Epithelial cell of esophagus (primary cell): ENCODE results near the gene CHCHD4.

ENCODE experiments used
- DNase-seq: peaks from one replicate; pipeline ENCODE4 v3.0.0; 2010; ENCODE audit warnings: low read depth
- H3K4me3 ChIP-seq: 2 replicates; pipeline ENCODE4 v1.5.1; 2011; ENCODE audit warnings: mild to moderate bottlenecking, low read length, control low read depth
- CTCF ChIP-seq: IDR thresholded peaks from 2 replicates; pipeline ENCODE4 v1.5.1; 2011; ENCODE audit warnings: low read depth, mild to moderate bottlenecking, low read length, control low read depth, inconsistent platforms; ENCODE audit not compliant: insufficient read depth; ENCODE audit errors: missing control alignments

CHCHD4 gene

GRCh38 chr3:14162178-14162577 lies 37.5 kb upstream of the CHCHD4 start:
- no peak for DNase-seq
- H3K4me3 ChIP-seq: no peak overlapping the region
- no peak for TF ChIP-seq CTCF

GRCh38 chr3:14161282-14161681 lies 36.6 kb upstream of the CHCHD4 start:
- DNase-seq: no peak
- H3K4me3 ChIP-seq: no peak overlapping the region
- no peak for TF ChIP-seq CTCF

GRCh38 chr3:14159426-14159825 lies 34.8 kb upstream of the CHCHD4 start:
- no peak for TF ChIP-seq CTCF
- no peak overlapping the region for H3K4me3 ChIP-seq
- DNase-seq: no peak

DNA sequence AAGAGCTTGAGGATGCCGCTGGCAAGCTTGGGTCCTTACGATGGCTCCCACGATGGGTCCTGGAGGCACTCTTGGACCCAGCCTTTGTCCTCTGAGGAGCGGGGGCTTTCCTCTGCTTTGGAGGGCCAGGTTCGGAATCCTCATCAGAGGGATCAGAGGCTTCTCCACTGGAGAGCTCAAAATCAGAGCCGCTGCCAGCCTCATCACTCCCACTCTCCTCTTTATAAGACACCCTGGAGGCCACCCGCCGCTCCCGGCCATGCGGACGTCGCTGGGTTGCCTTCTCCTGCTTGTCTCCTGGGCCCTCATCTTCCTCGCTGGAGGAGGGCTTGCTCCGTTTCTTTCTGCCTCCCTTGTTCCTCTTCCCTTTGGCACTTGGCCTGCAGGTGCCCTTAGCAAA lies 33.7 kb upstream of the CHCHD4 start:
- TF ChIP-seq CTCF: no peak
- DNase-seq: no peak
- no peak overlapping the region for H3K4me3 ChIP-seq

- TF ChIP-seq CTCF: no peak
- no peak overlapping the region for H3K4me3 ChIP-seq
- DNase-seq: no peak
Measured at GRCh38 chr3:14157951-14158350, 33.3 kb upstream of the CHCHD4 start.

DNA sequence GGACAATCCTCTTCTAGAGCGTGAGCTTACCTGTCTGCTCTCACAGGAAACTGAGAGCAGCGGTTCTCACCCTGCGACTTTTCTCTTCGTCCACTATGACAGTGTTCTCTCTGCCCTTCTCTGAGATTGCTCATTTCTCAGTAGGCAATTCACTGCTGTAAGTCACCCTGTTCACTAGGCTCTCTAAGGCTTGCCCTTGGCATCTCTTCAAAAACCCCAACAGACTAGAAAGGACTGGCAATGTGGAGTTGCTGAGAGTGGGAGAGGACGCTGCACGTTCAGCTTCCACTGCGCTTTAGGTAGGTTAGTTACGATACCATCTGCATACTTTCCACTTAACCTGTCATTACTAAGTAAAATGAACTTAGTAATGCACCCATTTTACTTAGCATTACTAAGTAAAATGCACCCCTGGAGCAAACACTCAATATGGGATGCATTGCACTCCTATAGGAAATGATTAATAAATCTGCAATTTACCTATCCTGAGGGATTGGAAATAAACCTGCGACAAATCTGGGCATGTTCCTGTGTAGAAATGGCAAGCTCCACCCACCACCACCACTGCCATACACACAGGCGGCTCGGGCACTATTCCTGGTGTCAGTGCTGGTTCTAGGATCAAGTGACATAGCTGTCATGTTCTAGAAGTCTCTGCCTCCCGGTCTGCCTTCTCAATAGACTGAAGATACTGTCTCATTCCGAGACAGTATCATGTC lies 32.3 kb upstream of the CHCHD4 start:
- H3K4me3 ChIP-seq: no peak overlapping the region
- peak; percentile 90 for DNase-seq
- TF ChIP-seq CTCF: no peak

- H3K4me3 ChIP-seq: no peak overlapping the region
- DNase-seq: peak; percentile 58
- no peak for TF ChIP-seq CTCF
Measured at GRCh38 chr3:14156201-14156600, 31.5 kb upstream of the CHCHD4 start.
